ENCODE data around the gene GRIA4.

DNA sequence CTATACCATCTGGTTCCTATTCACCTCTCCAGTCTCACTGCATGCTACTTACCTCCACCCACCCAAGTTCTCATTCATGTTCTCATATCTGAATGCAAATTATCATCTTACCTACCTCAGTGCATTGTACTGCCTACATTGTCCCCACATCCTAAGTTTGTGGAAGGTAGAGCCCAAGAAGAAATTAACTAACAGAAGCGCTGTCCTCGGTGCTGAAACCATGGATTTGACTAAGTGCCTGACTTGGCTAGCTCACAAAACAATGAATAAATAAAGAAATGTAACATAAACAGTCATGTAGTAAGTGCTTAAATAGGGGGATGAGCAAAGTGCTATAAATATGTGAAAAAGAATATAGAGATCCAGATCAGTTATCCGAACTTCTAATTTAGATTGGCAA is 63.2 kb downstream of the GRIA4 start:
- TF ChIP-seq KLF7 (tag by site-specific recombination; IDR thresholded peaks at IDR 0.05; ENCODE audit: borderline replicate concordance), result no peak
- no peak for TF ChIP-seq ZNF16 (tag by site-specific recombination; IDR thresholded peaks at IDR 0.05; ENCODE audit: low read depth)
- TF ChIP-seq SP2 (tag by site-specific recombination; IDR thresholded peaks at IDR 0.05), result no peak
- TF ChIP-seq, protein P1, sequence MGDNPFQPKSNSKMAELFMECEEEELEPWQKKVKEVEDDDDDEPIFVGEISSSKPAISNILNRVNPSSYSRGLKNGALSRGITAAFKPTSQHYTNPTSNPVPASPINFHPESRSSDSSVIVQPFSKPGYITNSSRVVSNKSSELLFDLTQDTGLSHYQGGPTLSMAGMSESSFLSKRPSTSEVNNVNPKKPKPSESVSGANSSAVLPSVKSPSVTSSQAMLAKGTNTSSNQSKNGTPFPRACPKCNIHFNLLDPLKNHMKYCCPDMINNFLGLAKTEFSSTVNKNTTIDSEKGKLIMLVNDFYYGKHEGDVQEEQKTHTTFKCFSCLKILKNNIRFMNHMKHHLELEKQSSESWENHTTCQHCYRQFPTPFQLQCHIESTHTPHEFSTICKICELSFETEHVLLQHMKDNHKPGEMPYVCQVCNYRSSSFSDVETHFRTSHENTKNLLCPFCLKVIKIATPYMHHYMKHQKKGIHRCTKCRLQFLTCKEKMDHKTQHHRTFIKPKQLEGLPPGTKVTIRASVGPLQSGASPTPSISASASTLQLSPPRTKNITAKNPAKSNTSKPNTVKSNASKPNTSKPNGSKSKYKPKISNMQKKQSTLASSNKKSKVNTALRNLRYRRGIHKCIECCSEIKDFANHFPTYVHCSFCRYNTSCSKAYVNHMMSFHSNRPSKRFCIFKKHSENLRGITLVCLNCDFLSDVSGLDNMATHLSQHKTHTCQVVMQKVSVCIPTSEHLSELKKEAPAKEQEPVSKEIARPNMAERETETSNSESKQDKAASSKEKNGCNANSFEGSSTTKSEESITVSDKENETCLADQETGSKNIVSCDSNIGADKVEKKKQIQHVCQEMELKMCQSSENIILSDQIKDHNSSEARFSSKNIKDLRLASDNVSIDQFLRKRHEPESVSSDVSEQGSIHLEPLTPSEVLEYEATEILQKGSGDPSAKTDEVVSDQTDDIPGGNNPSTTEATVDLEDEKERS (tag by site-specific recombination; IDR thresholded peaks at IDR 0.05), result no peak
- no peak for TF ChIP-seq ZBTB20 (tag by site-specific recombination; IDR thresholded peaks at IDR 0.05)
- TF ChIP-seq, protein P2, sequence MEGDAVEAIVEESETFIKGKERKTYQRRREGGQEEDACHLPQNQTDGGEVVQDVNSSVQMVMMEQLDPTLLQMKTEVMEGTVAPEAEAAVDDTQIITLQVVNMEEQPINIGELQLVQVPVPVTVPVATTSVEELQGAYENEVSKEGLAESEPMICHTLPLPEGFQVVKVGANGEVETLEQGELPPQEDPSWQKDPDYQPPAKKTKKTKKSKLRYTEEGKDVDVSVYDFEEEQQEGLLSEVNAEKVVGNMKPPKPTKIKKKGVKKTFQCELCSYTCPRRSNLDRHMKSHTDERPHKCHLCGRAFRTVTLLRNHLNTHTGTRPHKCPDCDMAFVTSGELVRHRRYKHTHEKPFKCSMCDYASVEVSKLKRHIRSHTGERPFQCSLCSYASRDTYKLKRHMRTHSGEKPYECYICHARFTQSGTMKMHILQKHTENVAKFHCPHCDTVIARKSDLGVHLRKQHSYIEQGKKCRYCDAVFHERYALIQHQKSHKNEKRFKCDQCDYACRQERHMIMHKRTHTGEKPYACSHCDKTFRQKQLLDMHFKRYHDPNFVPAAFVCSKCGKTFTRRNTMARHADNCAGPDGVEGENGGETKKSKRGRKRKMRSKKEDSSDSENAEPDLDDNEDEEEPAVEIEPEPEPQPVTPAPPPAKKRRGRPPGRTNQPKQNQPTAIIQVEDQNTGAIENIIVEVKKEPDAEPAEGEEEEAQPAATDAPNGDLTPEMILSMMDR (tag by site-specific recombination; IDR thresholded peaks at IDR 0.05), result no peak
- TF ChIP-seq, protein P3, sequence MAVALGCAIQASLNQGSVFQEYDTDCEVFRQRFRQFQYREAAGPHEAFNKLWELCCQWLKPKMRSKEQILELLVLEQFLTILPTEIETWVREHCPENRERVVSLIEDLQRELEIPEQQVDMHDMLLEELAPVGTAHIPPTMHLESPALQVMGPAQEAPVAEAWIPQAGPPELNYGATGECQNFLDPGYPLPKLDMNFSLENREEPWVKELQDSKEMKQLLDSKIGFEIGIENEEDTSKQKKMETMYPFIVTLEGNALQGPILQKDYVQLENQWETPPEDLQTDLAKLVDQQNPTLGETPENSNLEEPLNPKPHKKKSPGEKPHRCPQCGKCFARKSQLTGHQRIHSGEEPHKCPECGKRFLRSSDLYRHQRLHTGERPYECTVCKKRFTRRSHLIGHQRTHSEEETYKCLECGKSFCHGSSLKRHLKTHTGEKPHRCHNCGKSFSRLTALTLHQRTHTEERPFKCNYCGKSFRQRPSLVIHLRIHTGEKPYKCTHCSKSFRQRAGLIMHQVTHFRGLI (tag by site-specific recombination; IDR thresholded peaks at IDR 0.05), result no peak

Measured in HEK293 (cell line).